ENCODE measurements around the gene HOXA3. TPM values are rescaled to one million over a fixed set of nuclear protein-coding genes. Genes with fewer than 3 reads are reported as not detected.

Gene HOXA3
- total RNA-seq, 1 experiment from 2014 or later, result not detected

DNA sequence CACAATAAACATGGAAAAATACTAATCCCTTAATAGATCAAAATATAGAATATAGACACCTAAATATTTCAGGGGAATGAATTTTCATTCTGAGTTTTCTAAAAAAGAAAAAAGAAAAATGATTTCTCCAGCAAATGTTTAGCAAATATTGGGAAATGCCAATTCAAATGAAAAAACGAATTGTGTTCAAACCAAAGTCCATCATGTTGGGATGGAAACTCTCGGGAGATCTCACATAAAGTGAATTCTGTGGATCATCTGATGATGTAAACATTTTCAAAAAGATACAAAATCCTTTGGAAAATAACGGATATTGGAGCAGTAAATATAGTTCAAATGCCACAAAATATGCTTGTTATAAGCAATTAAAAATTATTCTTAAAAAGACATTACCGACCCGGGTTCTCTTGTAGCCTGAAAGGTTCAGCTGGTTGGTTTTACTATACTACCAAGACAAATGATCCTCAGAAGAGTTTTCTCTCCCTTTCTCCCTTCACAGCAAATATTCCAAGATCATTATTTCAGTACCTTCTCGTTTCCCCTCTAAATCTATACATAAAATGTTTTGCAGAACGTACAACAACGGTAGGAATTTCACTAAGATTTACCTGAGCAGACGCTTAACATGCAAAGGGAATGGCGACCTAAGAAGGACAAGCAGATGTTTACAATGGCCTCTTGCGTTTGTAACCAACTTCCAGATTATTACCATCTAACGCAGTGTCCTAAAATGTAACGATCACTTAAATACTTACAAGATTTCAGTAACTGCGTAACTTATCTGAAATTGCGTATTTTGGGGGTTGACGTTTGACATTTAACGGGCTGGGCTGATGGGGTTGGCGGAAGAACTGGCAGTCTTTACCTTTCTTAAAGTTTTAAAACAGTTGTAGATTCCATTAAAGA, 45.0 kb upstream of the HOXA3 start:
- Mint-ChIP-seq H3K4me1 (peaks cover 2 to 15% of the 10 kb centered on the region in 2 experiments), H3K27ac (no peak overlapping the region), H3K9me3 (peaks cover 4 to 14% of the 10 kb centered on the region in 2 experiments; a peak in 2 of 5 replicates), H3K4me3 (no peak overlapping the region), H3K36me3 (ENCODE audit: insufficient read depth in 1 of 3, low read depth in 3 of 3) (no peaks in the 10 kb centered on the region; a peak in 2 of 7 replicates), H3K27me3 (ENCODE audit: low read depth) (peaks cover 95% of the 10 kb centered on the region)
- H2BK120ac ChIP-seq (ENCODE audit: low read depth, low read length, poor library complexity, severe bottlenecking), result no peak overlapping the region
- H4K20me1 ChIP-seq (ENCODE audit: control insufficient read depth, insufficient read depth, insufficient read length), result no peaks in the 10 kb centered on the region
- H2BK20ac ChIP-seq (ENCODE audit: low read depth, low read length, poor library complexity, severe bottlenecking), result no peak overlapping the region
- H3K79me1 ChIP-seq (ENCODE audit: insufficient read depth, low read depth, low read length, poor library complexity, severe bottlenecking), result no peaks in the 10 kb centered on the region
- H3K79me2 ChIP-seq (ENCODE audit: insufficient read depth, low read length), result no peaks in the 10 kb centered on the region
- peaks cover 85% of the 10 kb centered on the region for H3K27me3 ChIP-seq (ENCODE audit: insufficient read depth, low read length)
- no peak overlapping the region for H2BK15ac ChIP-seq (ENCODE audit: low read depth, low read length)
- H3K23me2 ChIP-seq (ENCODE audit: insufficient read length, low read depth, low read length, poor library complexity, severe bottlenecking), result no peaks in the 10 kb centered on the region
- H3T11ph ChIP-seq (ENCODE audit: low read length), result no peak overlapping the region
- no peak overlapping the region for H2AFZ ChIP-seq (ENCODE audit: low read length)
- no peak overlapping the region for H2AK5ac ChIP-seq (ENCODE audit: insufficient read length, low read length)
- H4K91ac ChIP-seq (ENCODE audit: insufficient read length, low read depth, low read length), result no peak overlapping the region
- H4K5ac ChIP-seq (ENCODE audit: insufficient read length, low read depth, low read length), result no peak overlapping the region
- no peak overlapping the region for H2BK5ac ChIP-seq (ENCODE audit: insufficient read length, low read length)
- H3K4ac ChIP-seq (ENCODE audit: low read depth, low read length), result no peak overlapping the region
- H3K9ac ChIP-seq (ENCODE audit: extremely low read depth, insufficient read length, low read length), result no peak overlapping the region
- no peaks in the 10 kb centered on the region for H3K9me3 ChIP-seq (ENCODE audit: control insufficient read depth, low read depth, low read length)
- no peak overlapping the region for H2BK12ac ChIP-seq (ENCODE audit: insufficient read length, low read depth, low read length)
- no peak overlapping the region for H3K23ac ChIP-seq (ENCODE audit: insufficient read length, low read depth, low read length)
- no peak overlapping the region for H3K27ac ChIP-seq (ENCODE audit: insufficient read length, low read depth, low read length)
- H3K14ac ChIP-seq (ENCODE audit: insufficient read depth, low read length), result no peak overlapping the region
- H3K4me1 ChIP-seq (ENCODE audit: insufficient read depth, low read length), result no peaks in the 10 kb centered on the region
- no peak overlapping the region for H3K18ac ChIP-seq (ENCODE audit: insufficient read length, low read depth, low read length)
- no peak overlapping the region for H3K4me2 ChIP-seq (ENCODE audit: insufficient read depth, insufficient read length, low read length)
- TF ChIP-seq CTCF (conservative IDR thresholded peaks at IDR 0.05), result no peak
- H4K8ac ChIP-seq (replicated peaks; ENCODE audit: insufficient read length, low read depth, low read length), result no peak overlapping the region
- H3K56ac ChIP-seq (ENCODE audit: insufficient read length, low read depth, low read length), result no peak overlapping the region
- DNase-seq, result no peak
- no CpG with 5 or more reads among the region's 18 CpGs for WGBS (ENCODE audit: extremely low coverage, insufficient read length, low lambda C conversion rate)

Data from H9 (cell line).